A673 (cell line): Measurements from ENCODE around the gene ATF6. TPM values are rescaled to one million over a fixed set of nuclear protein-coding genes. Genes with fewer than 3 reads are reported as not detected.

ENCODE experiments used
- BruUV-seq: library from RNA; stranded (reverse); fragments of 400-500 nt; replicated peaks from 2 replicates; lab custom pipeline; 2021; lab: Mats Ljungman, UMichigan
- CTCF ChIA-PET: fragments of 300-600 bp; sonication (Branson Sonifier 250); formaldehyde crosslinking; loops from one replicate; lab custom pipeline; 2022; ENCODE audit warnings: antibody characterized with exemption; lab: Charles Lee
- POLR2A ChIA-PET: fragments of 300-600 bp; sonication (Branson Sonifier 250); formaldehyde crosslinking; loops from one replicate; lab custom pipeline; 2022; ENCODE audit warnings: antibody characterized with exemption; ENCODE audit not compliant: low non-redundant PET; lab: Charles Lee
- DNase-seq: peaks from one replicate; pipeline ENCODE4 v3.0.0-alpha.2; 2015; ENCODE audit warnings: low spot score
- H3K27ac ChIP-seq: fragments of 200-600 bp; sonication (generic); 2 replicates; pipeline ENCODE4 v1.5.1; 2016; ENCODE audit warnings: mixed run types, low read depth, mild to moderate bottlenecking, mixed read lengths, antibody characterized with exemption, low read length; ENCODE audit not compliant: poor library complexity, severe bottlenecking
- H3K27me3 ChIP-seq: fragments of 200-600 bp; sonication (generic); replicated peaks from 2 replicates; pipeline ENCODE4 v1.6.1; 2017; ENCODE audit warnings: mixed run types, low read depth, mild to moderate bottlenecking, mixed read lengths, antibody characterized with exemption, low read length; ENCODE audit not compliant: insufficient read depth, poor library complexity
- H3K36me3 ChIP-seq: fragments of 200-600 bp; sonication (generic); 2 replicates; pipeline ENCODE4 v1.6.1; 2016; ENCODE audit warnings: mixed run types, mild to moderate bottlenecking, mixed read lengths, antibody characterized with exemption, low read length; ENCODE audit not compliant: insufficient read depth, poor library complexity, severe bottlenecking
- H3K4me1 ChIP-seq: fragments of 200-600 bp; sonication (generic); 2 replicates; pipeline ENCODE4 v1.6.1; 2017; ENCODE audit warnings: mixed run types, mild to moderate bottlenecking, mixed read lengths, antibody characterized with exemption, low read length; ENCODE audit not compliant: insufficient read depth, poor library complexity, severe bottlenecking
- H3K4me3 ChIP-seq: fragments of 200-600 bp; sonication (generic); 2 replicates; pipeline ENCODE4 v1.5.1; 2016; ENCODE audit warnings: low read depth, mixed run types, mild to moderate bottlenecking, mixed read lengths, low read length; ENCODE audit not compliant: poor library complexity, severe bottlenecking
- H3K9me3 ChIP-seq: fragments of 200-600 bp; sonication (generic); 2 replicates; pipeline ENCODE4 v1.6.1; 2016; ENCODE audit warnings: mixed run types, low read depth, mild to moderate bottlenecking, mixed read lengths, antibody characterized with exemption, low read length; ENCODE audit not compliant: poor library complexity, severe bottlenecking
- CTCF ChIP-seq: fragments of 300-800, 200-600 bp; sonication (generic); conservative IDR thresholded peaks from 2 replicates; pipeline ENCODE4 v1.5.1; 2017; ENCODE audit warnings: low read depth, mild to moderate bottlenecking, antibody characterized with exemption, low read length, moderate library complexity, mixed read lengths
- EZH2 ChIP-seq: fragments of 200-600 bp; sonication (generic); IDR thresholded peaks from 2 replicates; pipeline ENCODE4 v1.6.1; 2017; ENCODE audit warnings: borderline replicate concordance, low read depth, mild to moderate bottlenecking, mixed read lengths, antibody characterized with exemption, low read length; ENCODE audit not compliant: poor library complexity, severe bottlenecking
- intact Hi-C: fragments of 100-400 bp; cut with micrococcal nuclease; formaldehyde crosslinking; loops from one replicate; pipeline ENCODE4 v1.10.0; 2022; ENCODE audit not compliant: unreplicated experiment
- total RNA-seq: library from RNA; stranded (reverse); gene quantifications from 2 replicates; pipeline ENCODE4 v1.2.3, GENCODE V29; 2021

ATF6 gene
- total RNA-seq, 1 experiment from 2014 or later, result 21.8 TPM

- no peak for DNase-seq
- ChIA-PET CTCF (no interaction called here), POLR2A (no interaction called here)
- no peak overlapping the region for H3K27ac ChIP-seq
- intact Hi-C loops, result no loop called here
- no peaks in the 10 kb centered on the region for H3K36me3 ChIP-seq
- no peak overlapping the region for H3K4me3 ChIP-seq
- H3K4me1 ChIP-seq, result no peaks in the 10 kb centered on the region
- no peak for TF ChIP-seq CTCF
- TF ChIP-seq EZH2, result no peak
- no peaks in the 10 kb centered on the region for H3K27me3 ChIP-seq
- no TSS peak for BruUV-seq
- peaks cover 8% of the 10 kb centered on the region for H3K9me3 ChIP-seq
Measured at GRCh38 chr1:162008799-162009198, 242.7 kb downstream of the ATF6 start.

- no peaks in the 10 kb centered on the region for H3K36me3 ChIP-seq
- no peak overlapping the region for H3K4me3 ChIP-seq
- no peaks in the 10 kb centered on the region for H3K4me1 ChIP-seq
- TF ChIP-seq EZH2, result no peak
- no peaks in the 10 kb centered on the region for H3K27me3 ChIP-seq
- ChIA-PET CTCF (no interaction called here), POLR2A (no interaction called here)
- intact Hi-C loops, result no loop called here
- no peak overlapping the region for H3K27ac ChIP-seq
- no TSS peak for BruUV-seq
- DNase-seq, result no peak
- H3K9me3 ChIP-seq, result peaks cover 9% of the 10 kb centered on the region
Measured at GRCh38 chr1:162009501-162010174, 243.5 kb downstream of the ATF6 start.

- CTCF ChIA-PET, result no interaction called here
- BruUV-seq, result no TSS peak
- intact Hi-C loops, result no loop called here
- Histone ChIP-seq H3K4me3 (no peak overlapping the region), H3K27ac (no peak overlapping the region), H3K36me3 (no peaks in the 10 kb centered on the region), H3K4me1 (no peaks in the 10 kb centered on the region), H3K27me3 (no peaks in the 10 kb centered on the region), H3K9me3 (peaks cover 9% of the 10 kb centered on the region)
- POLR2A ChIA-PET, result no interaction called here
- DNase-seq, result no peak
- no peak for TF ChIP-seq CTCF
- TF ChIP-seq EZH2, result no peak
Measured at GRCh38 chr1:162010175-162010506, 244.0 kb downstream of the ATF6 start.

GRCh38 chr1:162011337-162012012 lies 245.4 kb downstream of the ATF6 start:
- Histone ChIP-seq H3K27me3 (peaks cover 4% of the 10 kb centered on the region), H3K36me3 (no peaks in the 10 kb centered on the region), H3K9me3 (peaks cover 9% of the 10 kb centered on the region), H3K4me1 (no peaks in the 10 kb centered on the region), H3K27ac (no peak overlapping the region), H3K4me3 (no peak overlapping the region)
- TF ChIP-seq CTCF (no peak), EZH2 (no peak)
- CTCF ChIA-PET, result no interaction called here
- intact Hi-C loops, result no loop called here
- BruUV-seq, result no TSS peak
- no peak for DNase-seq
- POLR2A ChIA-PET, result no interaction called here
